SK-N-SH treated with all-trans-retinoic acid at 6 μM for 48 hours (cell line): ENCODE results near the gene HNRNPC.

Experiments used
- BACH2 ChIP-seq: fragments of 250-450 bp; sonication (Bioruptor Pico); IDR thresholded peaks from 2 replicates; pipeline ENCODE4 v1.9.0; 2021; ENCODE audit warnings: mild to moderate bottlenecking, borderline replicate concordance
- ESRRG ChIP-seq: fragments of 250-450 bp; sonication (Bioruptor Pico); IDR thresholded peaks from 2 replicates; pipeline ENCODE4 v1.6.1; 2021; ENCODE audit warnings: mild to moderate bottlenecking
- ISL1 ChIP-seq: fragments of 250-450 bp; sonication (Bioruptor Pico); IDR thresholded peaks from 2 replicates; pipeline ENCODE4 v2.1.2; 2022; ENCODE audit warnings: mild to moderate bottlenecking, moderate library complexity
- RARB ChIP-seq: fragments of 250-450 bp; sonication (Bioruptor Pico); IDR thresholded peaks from 2 replicates; pipeline ENCODE4 v1.8.0; 2021; ENCODE audit warnings: mild to moderate bottlenecking, moderate library complexity
- ZC3H10 ChIP-seq: fragments of 250-450 bp; sonication (Bioruptor Pico); IDR thresholded peaks from 2 replicates; pipeline ENCODE4 v1.5.1; 2021; ENCODE audit warnings: mild to moderate bottlenecking, moderate library complexity
- ZNF565 ChIP-seq: fragments of 450-650 bp; formaldehyde crosslinking; conservative IDR thresholded peaks from 2 replicates; pipeline ENCODE4 v1.5.0; 2020; ENCODE audit warnings: low read depth, mild to moderate bottlenecking, moderate library complexity
- ZNF8 ChIP-seq: fragments of 450-650 bp; formaldehyde crosslinking; IDR thresholded peaks from 2 replicates; pipeline ENCODE4 v1.5.0; 2020; ENCODE audit warnings: mild to moderate bottlenecking, moderate library complexity
- TF ChIP-seq, protein P1 (sequence below): fragments of 250-450 bp; sonication (Bioruptor Pico); IDR thresholded peaks from 2 replicates; pipeline ENCODE4 v1.5.1; 2020; ENCODE audit warnings: low read depth, mild to moderate bottlenecking, moderate library complexity

GRCh38 chr14:21220874-21221477 is 48.3 kb downstream of the HNRNPC start:
- TF ChIP-seq ZNF565 (CRISPR knock-in tag): no peak
- TF ChIP-seq, protein P1, sequence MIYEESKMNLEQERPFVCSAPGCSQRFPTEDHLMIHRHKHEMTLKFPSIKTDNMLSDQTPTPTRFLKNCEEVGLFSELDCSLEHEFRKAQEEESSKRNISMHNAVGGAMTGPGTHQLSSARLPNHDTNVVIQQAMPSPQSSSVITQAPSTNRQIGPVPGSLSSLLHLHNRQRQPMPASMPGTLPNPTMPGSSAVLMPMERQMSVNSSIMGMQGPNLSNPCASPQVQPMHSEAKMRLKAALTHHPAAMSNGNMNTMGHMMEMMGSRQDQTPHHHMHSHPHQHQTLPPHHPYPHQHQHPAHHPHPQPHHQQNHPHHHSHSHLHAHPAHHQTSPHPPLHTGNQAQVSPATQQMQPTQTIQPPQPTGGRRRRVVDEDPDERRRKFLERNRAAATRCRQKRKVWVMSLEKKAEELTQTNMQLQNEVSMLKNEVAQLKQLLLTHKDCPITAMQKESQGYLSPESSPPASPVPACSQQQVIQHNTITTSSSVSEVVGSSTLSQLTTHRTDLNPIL (CRISPR knock-in tag): no peak
- TF ChIP-seq ZC3H10 (CRISPR knock-in tag): no peak
- TF ChIP-seq RARB (CRISPR knock-in tag): no peak
- TF ChIP-seq ISL1: no peak
- no peak for TF ChIP-seq BACH2 (CRISPR knock-in tag)
- TF ChIP-seq ZNF8 (CRISPR knock-in tag): no peak
- TF ChIP-seq ESRRG (CRISPR knock-in tag): no peak
